Activated naive CD8-positive, alpha-beta T cell treated with anti-CD3 and anti-CD28 coated beads, Interleukin-2, amount 50 U/mL, for 24 hours (primary cell): ENCODE data around the gene C11orf97.
"Not testable (repeated sequence)": the region's sequence is repeated elsewhere in the genome, so short reads cannot be mapped to it uniquely, and the experiment has no call there.

Experiments
- ATAC-seq: fragments of 150-1000 bp; cut with Tn5 transposase; one replicate; pipeline ENCODE4 v1.10.0; 2021
- DNase-seq: peaks from one replicate; pipeline ENCODE4 v3.0.0; 2021
- H3K27ac Mint-ChIP-seq: one replicate; pipeline ENCODE4 v1.8.0; 2021; ENCODE audit warnings: mild to moderate bottlenecking, mixed read lengths
- H3K27me3 Mint-ChIP-seq: one replicate; pipeline ENCODE4 v1.8.0; 2021; ENCODE audit warnings: mixed read lengths
- H3K36me3 Mint-ChIP-seq: one replicate; pipeline ENCODE4 v1.8.0; 2021; ENCODE audit warnings: low read depth, mixed read lengths
- H3K4me1 Mint-ChIP-seq: one replicate; pipeline ENCODE4 v1.8.0; 2021; ENCODE audit warnings: mixed read lengths
- H3K4me3 Mint-ChIP-seq: one replicate; pipeline ENCODE4 v1.8.0; 2021; ENCODE audit warnings: mild to moderate bottlenecking, moderate library complexity, mixed read lengths
- H3K9me3 Mint-ChIP-seq: one replicate; pipeline ENCODE4 v1.8.0; 2021; ENCODE audit warnings: mixed read lengths

The C11orf97 gene, protein sequence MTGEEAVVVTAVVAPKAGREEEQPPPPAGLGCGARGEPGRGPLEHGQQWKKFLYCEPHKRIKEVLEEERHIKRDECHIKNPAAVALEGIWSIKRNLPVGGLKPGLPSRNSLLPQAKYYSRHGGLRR

DNA sequence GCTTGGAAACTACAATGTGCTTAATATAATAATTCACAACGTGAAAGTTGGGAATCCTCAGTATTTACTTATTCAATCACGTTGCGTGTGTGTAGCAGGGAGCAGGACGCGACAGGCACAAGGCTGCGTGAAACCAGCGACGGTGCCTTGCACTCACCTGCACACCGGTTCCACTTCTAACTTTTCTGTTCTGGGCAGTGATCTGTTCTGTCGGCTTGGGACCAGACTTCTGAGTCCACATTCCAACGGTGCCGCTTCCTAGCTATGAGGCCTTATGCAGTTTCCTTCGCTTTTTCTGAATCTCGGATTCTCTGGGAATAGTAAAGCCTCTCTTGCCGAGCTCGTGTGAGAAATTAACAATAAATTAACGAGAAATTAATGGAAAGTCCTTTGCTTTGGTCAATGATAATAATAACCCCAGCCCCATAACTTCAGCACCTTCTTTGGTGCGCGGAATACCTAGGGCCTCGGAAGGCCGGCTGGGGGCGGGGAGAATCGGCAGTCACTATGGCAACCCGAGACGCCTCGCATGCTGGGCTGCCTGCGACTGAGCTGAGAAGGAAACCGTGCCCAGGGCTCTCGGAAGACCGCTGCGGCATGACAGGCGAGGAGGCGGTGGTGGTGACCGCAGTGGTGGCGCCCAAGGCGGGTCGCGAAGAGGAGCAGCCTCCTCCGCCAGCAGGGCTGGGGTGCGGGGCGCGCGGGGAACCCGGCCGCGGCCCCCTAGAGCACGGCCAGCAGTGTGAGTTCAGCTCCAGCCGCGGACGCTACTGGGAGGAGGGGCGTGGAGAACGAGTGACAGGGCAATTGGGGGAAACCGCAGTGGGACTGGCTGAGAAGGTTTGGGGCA, at the start of gene C11orf97:
C11orf97 (plus strand) TSS at position 530 of the 850 bp plus-strand sequence; CDS start at position 598, 68 bp downstream.
- peak; percentile 91 for ATAC-seq
- peak; percentile 60 for DNase-seq
- Mint-ChIP-seq H3K4me3 (peak within 1 kb of the TSS; percentile 70), H3K4me1 (peaks cover 15% of the 10 kb centered on the region), H3K9me3 (no peaks in the 10 kb centered on the region), H3K27ac (no peak within 1 kb of the TSS), H3K36me3 (no peaks in the 10 kb centered on the region), H3K27me3 (peaks cover 27% of the 10 kb centered on the region)

DNA sequence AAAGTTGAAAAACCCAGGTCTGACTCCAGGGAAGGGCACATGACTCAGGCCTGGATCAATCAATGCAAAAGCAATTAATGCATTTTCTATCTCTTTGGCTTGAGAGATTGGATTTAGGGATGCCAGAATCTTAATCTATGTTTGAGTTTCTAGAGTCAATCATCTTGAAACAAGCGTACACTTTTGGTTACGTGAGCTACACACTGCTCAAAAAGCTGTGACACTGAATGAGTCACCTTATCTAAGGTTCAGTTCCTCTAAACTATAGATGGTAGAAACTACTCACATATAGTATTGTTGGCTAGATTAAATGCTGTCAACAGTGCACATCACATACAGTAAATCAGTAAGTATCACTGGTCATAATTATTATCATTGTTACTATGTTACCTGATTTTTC, 42.8 kb upstream of the C11orf97 start:
- H3K4me3 Mint-ChIP-seq: no peak overlapping the region
- no peaks in the 10 kb centered on the region for H3K9me3 Mint-ChIP-seq
- peaks cover 16% of the 10 kb centered on the region for H3K4me1 Mint-ChIP-seq
- no peak overlapping the region for H3K27ac Mint-ChIP-seq
- H3K27me3 Mint-ChIP-seq: no peaks in the 10 kb centered on the region
- H3K36me3 Mint-ChIP-seq: peaks cover 54% of the 10 kb centered on the region
- no peak for DNase-seq
- ATAC-seq: peak; percentile 65

DNA sequence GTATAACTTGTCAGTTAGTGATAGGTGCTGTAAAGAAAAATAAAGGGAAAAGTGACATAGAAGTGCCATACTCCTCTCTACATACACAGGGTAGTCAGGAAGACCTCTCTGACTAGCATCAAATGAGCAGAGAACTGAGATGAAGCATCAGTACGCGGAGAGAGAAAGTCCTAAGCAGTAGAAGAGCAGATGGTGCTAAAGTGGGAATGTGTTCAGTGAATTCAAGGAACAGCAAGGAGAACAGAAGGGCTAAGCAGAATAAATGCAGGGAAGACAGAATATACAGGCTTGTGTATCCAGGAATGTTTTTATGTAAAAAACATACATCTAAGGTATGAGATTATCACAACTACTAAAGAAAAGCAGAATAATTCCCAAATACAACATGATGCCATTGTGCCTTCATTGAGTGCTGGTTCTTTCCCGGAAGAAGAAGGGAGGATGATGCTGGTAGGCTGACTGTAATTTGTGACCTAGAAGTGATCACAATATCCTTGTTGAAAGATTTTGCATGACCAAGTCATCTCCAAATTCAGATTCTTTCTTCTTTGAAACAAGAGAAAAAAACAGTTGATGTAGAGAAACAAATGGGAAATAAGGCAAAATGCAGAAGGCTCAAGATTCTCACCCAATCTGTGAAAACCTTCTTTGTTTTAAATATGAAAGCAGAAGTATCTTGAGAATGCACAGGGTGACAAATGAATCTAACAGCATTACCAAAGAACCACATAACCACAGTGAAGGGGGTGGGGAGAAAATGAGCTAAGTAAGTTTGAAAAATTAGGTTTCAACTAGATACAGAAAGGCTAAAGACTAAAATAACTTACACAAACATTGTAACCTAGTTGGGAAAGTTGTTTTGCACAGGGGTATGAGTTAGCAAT, 39.1 kb upstream of the C11orf97 start:
- Mint-ChIP-seq H3K4me1 (peaks cover 23% of the 10 kb centered on the region), H3K4me3 (no peak overlapping the region), H3K27ac (peak overlapping the region; percentile 17), H3K9me3 (no peaks in the 10 kb centered on the region), H3K27me3 (no peaks in the 10 kb centered on the region), H3K36me3 (peaks cover 48% of the 10 kb centered on the region)
- ATAC-seq (no peak), DNase-seq (no peak)

DNA sequence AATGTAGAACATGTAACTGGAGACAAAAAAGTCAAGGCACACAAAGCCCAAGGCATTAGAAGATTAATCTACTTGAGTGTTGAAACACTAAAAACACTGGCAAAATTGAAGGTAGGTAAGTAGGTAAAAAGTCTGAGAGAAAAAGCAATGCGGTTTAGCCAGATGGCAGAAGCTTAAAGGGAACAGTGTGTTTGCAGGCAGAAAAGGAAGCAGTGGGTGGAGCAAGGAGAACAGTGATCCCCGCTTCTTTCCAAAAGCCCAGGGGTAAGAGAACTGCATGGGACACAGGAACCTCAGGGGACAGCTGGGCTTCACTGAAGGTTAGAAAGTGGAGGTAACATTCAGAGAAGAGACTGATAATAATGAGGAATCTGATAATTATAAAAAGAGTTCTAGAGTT, 34.6 kb upstream of the C11orf97 start:
- Mint-ChIP-seq H3K36me3 (peaks cover 59% of the 10 kb centered on the region), H3K4me1 (peaks cover 20% of the 10 kb centered on the region), H3K4me3 (no peak overlapping the region), H3K27me3 (no peaks in the 10 kb centered on the region), H3K9me3 (no peaks in the 10 kb centered on the region), H3K27ac (no peak overlapping the region)
- no peak for DNase-seq
- no peak for ATAC-seq

DNA sequence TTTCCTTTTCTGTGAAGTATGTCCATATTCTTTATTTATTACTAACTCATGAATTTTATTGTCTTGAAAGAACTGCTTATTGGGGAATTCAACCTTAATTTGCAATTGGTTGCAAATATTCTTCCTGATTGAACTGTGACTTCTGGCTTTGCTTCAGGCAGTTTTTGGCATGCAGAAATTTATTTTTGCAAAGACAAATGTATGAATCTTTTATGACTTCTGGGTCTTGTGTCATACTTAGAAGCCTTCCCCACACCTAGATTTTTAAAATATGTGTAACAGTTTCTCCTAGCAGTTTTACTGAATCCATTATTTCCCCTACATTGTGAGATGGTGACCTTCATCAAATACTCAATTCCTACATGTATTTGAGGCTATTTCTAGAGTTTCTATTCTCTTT, 30.9 kb upstream of the C11orf97 start:
- peaks cover 7% of the 10 kb centered on the region for H3K4me1 Mint-ChIP-seq
- peaks cover 62% of the 10 kb centered on the region for H3K36me3 Mint-ChIP-seq

DNA sequence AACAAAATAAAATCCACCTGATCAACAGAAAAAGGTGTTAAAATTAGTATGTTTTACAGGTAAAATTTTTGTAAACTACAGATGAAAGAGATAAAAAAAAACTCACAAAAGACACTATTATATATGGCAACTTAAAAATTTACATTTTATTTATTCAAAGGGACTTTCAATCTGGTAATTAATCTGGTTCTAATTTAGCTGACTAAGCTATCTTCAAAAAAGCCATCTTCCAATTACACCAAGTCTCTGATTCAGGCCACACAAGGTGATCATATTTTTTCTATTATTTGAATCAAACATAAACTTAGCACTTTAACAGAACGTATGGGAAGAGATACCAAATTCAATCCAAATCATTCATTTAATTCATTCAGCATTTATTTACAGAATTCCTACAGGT, 26.2 kb upstream of the C11orf97 start:
- Mint-ChIP-seq H3K27me3 (no peaks in the 10 kb centered on the region), H3K9me3 (no peaks in the 10 kb centered on the region), H3K4me1 (no peaks in the 10 kb centered on the region), H3K4me3 (no peak overlapping the region), H3K36me3 (peaks cover 66% of the 10 kb centered on the region), H3K27ac (no peak overlapping the region)
- ATAC-seq (no peak), DNase-seq (no peak)

More for the DNA sequence above, 30.9 kb upstream of the C11orf97 start:
- DNase-seq (no peak), ATAC-seq (no peak)
- Mint-ChIP-seq H3K27me3 (no peaks in the 10 kb centered on the region), H3K9me3 (no peaks in the 10 kb centered on the region), H3K27ac (no peak overlapping the region), H3K4me3 (no peak overlapping the region)

DNA sequence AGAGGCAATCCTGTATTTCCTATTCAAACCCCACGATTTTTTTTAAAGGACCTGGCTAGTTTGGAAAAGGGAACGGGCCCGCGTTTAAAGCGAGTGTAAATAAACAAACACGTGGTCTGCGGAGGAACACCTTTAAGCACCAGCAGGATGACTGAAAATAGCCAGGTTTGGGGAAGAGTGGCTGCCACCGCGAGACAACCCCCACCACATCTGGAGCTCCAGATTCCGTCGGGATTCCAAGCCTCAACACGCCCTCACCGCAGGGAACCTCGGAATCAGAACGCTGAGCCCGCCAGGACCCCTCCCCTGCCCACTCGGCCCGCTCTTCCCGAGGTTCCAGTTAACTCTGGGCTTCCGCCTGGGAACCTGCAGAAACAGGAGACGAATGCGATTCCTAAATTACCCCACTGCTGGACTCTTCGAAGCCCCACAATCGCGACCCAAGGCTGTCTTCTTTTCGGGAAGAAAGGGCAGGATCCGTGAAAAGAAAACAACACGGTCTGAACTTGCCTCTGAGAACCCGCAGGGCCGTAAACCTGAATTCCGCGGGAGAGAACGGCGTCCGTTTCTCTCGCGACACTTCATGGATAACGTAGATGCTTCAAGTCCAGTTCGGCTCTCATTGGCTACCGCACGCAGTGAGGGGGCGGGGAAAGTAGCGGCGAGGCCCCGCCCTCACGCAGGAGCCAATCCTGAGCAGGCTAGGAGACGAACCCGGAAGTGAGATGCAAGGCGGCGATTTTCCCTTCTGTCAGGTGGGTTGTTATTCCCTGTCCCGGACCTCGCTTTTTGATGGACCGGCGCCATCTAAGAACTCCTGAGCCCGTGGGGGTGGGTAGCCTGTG, 18.8 kb upstream of the C11orf97 start, which contains the start of the genes ANKRD49 and MRE11:
ANKRD49 (plus strand) TSS at position 704 of the 845 bp plus-strand sequence. CDS start 2,710 bp downstream, outside the sequence.
MRE11 (minus strand) TSS at position 564 of the 845 bp plus-strand sequence. CDS start 1,043 bp downstream, outside the sequence.
- ATAC-seq: peak; percentile 99
- peak within 1 kb of the TSS; percentile 96 for H3K27ac Mint-ChIP-seq
- H3K27me3 Mint-ChIP-seq: no peaks in the 10 kb centered on the region
- peak; percentile 91 for DNase-seq
- H3K9me3 Mint-ChIP-seq: no peaks in the 10 kb centered on the region
- H3K4me1 Mint-ChIP-seq: peaks cover 31% of the 10 kb centered on the region
- peaks cover 33% of the 10 kb centered on the region for H3K36me3 Mint-ChIP-seq
- peak within 1 kb of the TSS; percentile 93 for H3K4me3 Mint-ChIP-seq

DNA sequence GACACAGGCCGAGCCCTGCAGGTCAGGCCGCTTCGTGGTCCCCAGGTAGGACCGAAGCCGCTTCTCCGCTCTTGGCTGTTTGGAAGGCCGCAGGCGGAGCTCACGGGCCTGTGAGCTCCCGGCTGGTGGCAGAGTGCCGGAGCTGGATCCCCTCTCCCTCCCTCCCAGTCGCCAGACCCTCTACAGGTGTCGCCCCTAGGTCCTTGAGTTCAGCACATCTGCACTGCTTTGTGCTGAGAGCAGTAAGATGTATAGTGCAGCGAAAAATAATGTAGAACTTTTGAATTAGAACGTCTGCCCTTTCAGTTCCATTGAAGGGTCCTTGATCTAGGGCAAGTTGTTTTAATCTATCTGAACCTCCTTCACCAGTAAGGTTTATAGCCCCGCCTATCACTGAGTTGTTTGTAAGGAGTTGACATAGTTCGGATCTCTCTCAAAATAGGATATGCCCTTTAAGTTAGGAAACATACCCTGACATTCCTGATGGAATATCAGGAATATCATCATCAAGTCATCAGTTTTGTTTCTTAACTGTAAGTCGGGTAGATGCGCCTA, 18.1 kb upstream of the C11orf97 start:
- peaks cover 31% of the 10 kb centered on the region for H3K36me3 Mint-ChIP-seq
- DNase-seq (no peak), ATAC-seq (peak; percentile 73)
- peaks cover 31% of the 10 kb centered on the region for H3K4me1 Mint-ChIP-seq
- H3K9me3 Mint-ChIP-seq: no peaks in the 10 kb centered on the region
- H3K27me3 Mint-ChIP-seq: no peaks in the 10 kb centered on the region
- H3K4me3 Mint-ChIP-seq: peak overlapping the region; percentile 93
- peak overlapping the region; percentile 96 for H3K27ac Mint-ChIP-seq

DNA sequence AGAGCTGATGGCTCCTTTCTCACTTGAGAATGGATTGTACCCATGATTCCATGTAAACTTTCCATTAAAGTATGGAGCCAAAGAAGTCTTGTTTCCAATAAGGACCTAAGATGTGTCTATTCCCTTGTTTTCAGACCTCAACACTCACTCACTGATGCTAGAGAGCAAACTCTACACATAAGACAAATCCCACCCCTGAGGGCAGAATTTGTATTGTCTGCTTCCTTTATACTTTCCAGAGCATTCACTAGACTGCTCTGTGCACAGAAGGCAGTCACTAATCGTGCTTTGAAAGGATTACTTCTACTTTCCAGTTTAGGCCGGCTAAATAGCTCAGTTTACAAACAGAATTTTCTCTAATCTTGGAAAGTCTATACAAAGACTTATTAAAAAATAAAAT, 12.1 kb upstream of the C11orf97 start:
- no peak for ATAC-seq
- H3K4me1 Mint-ChIP-seq: peaks cover 6% of the 10 kb centered on the region
- H3K4me3 Mint-ChIP-seq: no peak overlapping the region
- no peaks in the 10 kb centered on the region for H3K27me3 Mint-ChIP-seq
- H3K9me3 Mint-ChIP-seq: no peaks in the 10 kb centered on the region
- H3K36me3 Mint-ChIP-seq: peaks cover 23% of the 10 kb centered on the region
- H3K27ac Mint-ChIP-seq: no peak overlapping the region
- no peak for DNase-seq

DNA sequence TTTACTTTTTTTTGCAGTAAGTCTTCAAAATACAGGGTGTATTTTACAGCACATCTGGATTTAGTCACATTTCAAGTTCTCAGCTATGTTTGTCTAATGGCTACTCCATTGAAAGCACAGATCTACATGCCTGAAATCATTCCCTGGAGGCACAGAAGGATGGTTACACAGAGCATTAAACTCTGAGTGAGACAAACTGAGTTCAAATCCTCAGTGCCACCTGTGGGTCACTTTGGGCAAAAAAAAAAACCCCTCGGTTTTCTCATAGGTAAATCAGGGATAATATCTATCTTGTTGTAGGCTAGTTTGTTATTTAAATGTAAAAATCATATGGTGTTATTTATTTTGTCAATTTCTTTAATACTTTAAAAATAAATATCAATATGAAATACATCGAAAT, 10.7 kb upstream of the C11orf97 start:
- Mint-ChIP-seq H3K27ac (no peak overlapping the region), H3K4me3 (no peak overlapping the region), H3K9me3 (no peaks in the 10 kb centered on the region), H3K27me3 (no peaks in the 10 kb centered on the region), H3K36me3 (peaks cover 22% of the 10 kb centered on the region), H3K4me1 (no peaks in the 10 kb centered on the region)
- DNase-seq (no peak), ATAC-seq (no peak)

DNA sequence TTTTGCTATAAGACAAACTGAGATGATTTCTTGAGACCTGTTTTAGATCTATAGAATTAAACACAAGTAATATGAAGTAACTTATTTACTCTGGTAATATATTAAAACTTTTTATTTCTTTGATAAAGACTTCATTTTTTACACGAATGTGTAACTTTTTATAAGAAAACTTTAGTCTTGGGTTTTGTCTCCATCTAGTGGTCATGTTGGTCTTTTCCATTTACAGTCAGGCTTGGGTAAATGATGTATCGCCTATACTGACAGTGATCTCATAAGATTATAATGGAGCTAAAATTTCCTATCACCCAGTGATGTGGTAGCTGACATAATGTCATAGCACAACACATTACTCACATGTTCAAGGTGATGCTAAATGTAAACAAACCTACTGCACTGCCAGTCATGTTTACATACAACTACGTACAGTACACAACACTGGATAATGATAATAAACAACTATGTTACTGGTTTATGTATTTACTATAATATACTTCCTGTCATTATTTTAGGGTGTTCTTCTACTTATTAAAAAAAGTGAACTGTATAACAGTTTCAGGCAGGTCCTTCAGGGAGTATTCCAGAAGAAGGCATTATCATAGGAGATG, 7.5 kb upstream of the C11orf97 start:
- no peaks in the 10 kb centered on the region for H3K27me3 Mint-ChIP-seq
- peak; percentile 43 for ATAC-seq
- H3K4me1 Mint-ChIP-seq: no peaks in the 10 kb centered on the region
- no peak overlapping the region for H3K27ac Mint-ChIP-seq
- H3K36me3 Mint-ChIP-seq: peaks cover 2% of the 10 kb centered on the region
- no peak overlapping the region for H3K4me3 Mint-ChIP-seq
- H3K9me3 Mint-ChIP-seq: no peaks in the 10 kb centered on the region
- DNase-seq: no peak

DNA sequence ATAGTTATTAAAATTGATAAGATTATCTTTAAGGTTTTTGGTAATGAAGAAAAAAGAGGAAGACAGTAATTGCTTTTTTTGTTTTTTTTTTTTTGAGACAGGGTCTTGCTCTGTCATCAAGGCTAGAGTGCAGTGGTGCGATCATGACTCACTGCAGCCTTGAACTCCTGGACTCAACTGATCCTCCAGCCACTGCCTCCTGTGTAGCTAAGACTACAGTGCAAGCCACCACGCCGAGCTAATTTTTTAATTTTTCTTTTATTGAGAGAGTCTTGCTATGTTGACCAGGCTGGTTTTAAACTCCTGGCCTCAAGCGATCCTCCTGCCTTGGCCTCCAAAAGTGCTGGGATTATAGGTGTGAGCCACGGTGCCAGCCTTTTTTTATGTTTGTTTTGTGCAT, 5.7 kb upstream of the C11orf97 start:
- H3K36me3 Mint-ChIP-seq, H3K27ac Mint-ChIP-seq, H3K4me3 Mint-ChIP-seq, ATAC-seq, H3K27me3 Mint-ChIP-seq, DNase-seq, H3K4me1 Mint-ChIP-seq, H3K9me3 Mint-ChIP-seq: not testable (repeated sequence)

DNA sequence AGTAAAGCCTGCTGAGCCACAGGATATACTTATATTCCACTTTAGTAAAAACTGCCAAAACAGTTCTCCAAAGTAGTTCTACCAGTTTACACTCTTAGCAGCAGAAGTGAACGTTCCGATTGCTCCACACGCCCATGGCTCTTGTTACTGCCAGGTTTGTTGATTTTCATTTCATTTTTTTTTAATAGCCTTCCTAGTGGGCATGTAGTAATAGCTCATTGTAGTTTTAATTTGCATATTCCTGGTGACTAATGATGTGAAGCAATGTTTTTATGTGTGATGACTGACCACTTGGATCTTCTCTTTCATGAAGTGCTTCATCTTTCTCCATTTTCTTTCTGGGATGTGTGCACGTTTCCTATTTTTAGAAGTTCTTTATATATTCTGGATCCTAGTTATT, 4.8 kb upstream of the C11orf97 start:
- Mint-ChIP-seq H3K4me1 (peaks cover 8% of the 10 kb centered on the region), H3K9me3 (no peaks in the 10 kb centered on the region), H3K4me3 (no peak overlapping the region), H3K27ac (no peak overlapping the region), H3K27me3 (peaks cover 15% of the 10 kb centered on the region), H3K36me3 (no peaks in the 10 kb centered on the region)
- ATAC-seq (no peak), DNase-seq (no peak)
